GM19193 (cell line): ENCODE results near the gene TGFBR3.

Experiments used
- POLR2A ChIP-seq: IDR thresholded peaks from 4 replicates; pipeline ENCODE4 v1.6.1; 2011; ENCODE audit not compliant: insufficient read depth, insufficient read length; ENCODE audit errors: extremely low read depth

Gene TGFBR3

GRCh38 chr1:91745640-91746373 is 140.1 kb downstream of the TGFBR3 start:
- no peak for TF ChIP-seq POLR2A

GRCh38 chr1:91744953-91745639 is 140.9 kb downstream of the TGFBR3 start:
- TF ChIP-seq POLR2A: no peak

GRCh38 chr1:91742848-91743292 is 143.1 kb downstream of the TGFBR3 start:
- no peak for TF ChIP-seq POLR2A

DNA sequence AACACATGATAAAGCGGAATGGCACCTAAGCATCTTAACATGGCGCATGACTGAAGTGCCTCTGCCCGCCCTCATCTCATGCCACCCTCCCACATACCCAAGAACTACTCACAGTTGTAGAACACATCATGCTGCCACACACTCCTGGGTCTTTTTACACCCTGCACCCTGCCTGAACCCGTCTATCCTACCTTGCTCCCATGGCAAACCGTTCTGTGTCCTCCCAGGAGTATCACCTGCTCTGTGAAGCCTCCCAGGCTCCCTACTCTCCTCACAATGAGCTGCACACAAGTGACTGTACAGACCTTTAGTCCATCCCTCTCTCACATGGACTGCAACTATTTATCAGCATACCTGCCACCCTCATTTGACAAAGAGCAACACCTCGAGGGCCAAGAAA is 144.0 kb downstream of the TGFBR3 start:
- no peak for TF ChIP-seq POLR2A

GRCh38 chr1:91741301-91741700 is 144.7 kb downstream of the TGFBR3 start:
- TF ChIP-seq POLR2A: no peak

DNA sequence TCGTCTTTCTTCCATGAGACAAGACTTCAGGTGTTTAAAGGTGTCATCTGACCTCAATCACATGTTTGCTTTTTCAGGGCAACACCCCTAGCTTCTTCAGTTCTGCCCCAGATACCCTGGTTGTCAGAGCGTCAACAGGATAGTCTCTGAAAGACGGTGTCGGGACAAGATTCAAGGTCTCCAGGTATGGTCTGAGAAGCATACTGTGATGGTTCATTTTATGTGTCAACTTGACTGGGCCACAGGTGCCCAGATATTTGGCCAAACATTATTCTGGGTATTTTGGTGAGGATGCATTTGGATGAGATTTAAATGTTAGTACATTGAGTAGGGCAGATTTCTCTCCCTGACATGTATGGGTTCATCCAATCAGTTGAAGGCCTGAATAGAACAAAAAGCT is 148.3 kb downstream of the TGFBR3 start:
- no peak for TF ChIP-seq POLR2A

DNA sequence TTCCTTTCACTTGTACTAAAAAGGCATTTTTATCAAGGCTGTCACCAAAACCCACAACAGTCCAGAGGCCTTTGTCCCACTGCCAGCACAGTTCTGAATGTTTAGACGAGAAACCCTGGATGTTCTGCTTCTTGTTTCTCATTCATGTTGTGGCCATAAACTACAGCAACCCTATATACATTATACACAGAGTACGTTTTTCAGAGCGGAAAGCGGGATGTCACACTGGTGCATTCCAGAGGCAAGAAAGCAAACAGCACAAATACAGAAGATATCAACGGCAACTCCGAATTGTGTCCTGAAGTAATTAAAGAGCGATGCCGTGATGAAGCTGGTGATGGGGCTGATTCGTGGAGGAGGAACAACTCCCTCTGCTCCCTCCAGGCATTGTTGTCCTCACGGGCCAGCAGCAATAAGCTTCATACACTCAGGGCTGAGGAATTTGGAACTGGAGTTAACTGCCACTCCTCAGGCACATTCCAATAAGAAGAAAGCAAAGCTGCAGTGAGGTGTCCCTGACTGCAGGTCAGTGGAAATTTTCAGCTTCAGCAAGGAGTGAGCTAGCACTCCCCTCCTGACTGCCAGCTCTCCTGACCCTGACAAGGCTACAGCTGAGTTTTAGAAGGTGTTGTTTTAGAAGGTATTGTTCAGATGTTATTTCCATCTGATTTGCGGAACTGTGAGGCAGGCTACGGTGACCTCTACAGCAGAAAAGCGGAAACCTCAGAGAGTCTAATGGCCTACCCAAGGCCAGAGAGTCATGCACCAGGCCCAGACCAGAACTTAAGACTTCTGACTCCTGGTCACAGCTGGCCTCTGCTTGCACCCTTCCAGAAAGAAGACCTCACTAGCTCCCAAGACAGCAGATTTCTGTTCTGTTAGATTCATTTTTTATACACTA is 149.0 kb downstream of the TGFBR3 start:
- no peak for TF ChIP-seq POLR2A

DNA sequence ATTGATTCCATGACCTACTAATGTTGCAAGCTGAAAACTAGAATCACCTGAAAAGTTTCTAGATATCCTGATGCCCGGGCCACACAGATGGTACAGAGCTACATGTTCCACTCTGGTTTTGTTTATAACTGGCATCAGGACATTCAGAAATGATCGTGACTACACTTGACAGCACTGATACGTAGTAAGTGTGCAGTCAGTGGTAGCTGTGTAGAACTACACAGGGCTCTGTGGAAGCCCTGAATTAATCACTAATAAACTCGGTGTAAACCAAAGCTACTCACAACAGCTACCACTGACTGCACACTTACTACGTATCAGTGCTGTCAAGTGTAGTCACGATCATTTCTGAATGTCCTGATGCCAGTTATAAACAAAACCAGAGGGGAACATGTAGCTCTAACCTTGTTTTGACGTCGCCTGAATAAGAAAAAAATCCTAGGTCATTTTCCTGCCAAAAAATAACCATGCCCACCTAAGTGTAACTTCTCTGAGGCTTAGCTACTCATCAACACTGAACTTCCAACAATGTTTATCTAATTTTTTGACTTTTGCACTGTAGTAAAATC is 149.7 kb downstream of the TGFBR3 start:
- TF ChIP-seq POLR2A: no peak

DNA sequence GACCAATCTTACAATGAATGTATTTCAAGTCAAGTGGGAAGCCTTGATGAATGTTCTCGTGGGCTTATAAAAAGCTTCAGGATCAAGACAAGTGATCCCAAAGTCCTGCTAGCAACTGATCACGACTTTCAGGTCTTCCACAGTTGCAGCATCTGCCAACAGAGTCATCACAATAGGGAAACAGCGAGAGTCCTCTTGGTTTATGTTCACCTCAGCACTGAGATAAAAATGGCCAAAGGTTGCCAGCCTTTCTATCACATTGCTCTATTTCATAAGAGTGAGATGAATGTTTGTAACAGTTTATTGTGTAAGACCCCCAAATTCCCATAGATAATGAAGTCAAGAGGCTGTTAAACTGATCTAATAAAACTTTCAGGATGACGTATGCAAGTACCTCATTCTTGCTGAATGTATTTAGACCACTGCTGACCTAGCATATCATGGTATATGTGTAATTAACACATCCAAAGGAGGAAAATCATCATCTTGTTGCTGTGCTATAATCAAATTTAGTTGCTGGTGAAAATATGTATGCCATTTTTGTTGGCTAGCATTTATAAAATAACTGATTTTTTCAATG is 150.6 kb downstream of the TGFBR3 start:
- TF ChIP-seq POLR2A: no peak

DNA sequence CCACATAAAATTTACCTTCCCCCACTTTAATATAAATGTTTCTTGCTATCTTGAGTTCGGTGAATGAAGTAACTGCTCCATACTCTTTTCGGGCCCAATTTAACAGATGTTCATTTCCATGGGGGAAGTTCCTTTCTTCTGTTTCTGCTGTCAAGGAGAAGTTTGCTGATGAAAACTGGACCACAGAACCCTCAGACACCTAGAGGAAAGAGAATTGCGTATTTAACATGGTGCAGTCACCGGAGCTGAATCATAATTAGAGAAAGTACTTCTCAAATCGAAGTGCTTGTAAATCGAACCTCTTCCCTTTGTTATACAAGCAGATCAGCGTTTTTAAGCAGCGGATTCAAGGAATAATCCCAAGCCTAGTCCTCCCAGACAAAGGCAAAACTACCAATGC is 151.2 kb downstream of the TGFBR3 start:
- no peak for TF ChIP-seq POLR2A

DNA sequence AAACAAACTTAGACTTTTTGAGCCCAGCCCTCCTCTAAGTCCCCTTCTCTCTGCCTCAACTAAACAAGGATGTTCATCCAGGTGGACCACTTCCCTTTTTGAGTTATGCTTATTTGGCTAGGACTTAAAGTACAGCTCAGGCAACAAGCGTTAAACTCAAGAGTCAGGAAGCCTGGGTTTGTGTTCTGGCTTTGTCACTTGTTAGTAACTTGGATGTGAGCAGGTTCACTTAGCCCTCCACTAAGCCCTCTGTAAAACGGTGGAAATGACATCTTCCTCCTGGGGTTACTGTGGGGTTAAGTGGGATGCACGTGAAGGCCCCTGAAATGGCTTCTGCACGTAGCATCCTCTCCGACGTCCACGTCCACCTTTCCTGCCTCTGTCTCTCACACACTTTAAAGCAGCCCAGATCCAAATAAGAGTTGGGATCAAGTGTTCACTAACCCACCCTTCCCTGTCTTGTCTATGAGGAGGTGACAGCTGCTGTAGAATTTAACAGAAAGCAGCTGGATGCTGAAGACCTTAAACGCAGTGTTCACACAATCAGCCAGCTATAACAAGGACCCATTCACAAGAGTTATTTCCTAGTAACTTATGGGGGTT is 152.7 kb downstream of the TGFBR3 start:
- TF ChIP-seq POLR2A: no peak

GRCh38 chr1:91732291-91733107 is 153.5 kb downstream of the TGFBR3 start:
- no peak for TF ChIP-seq POLR2A

- no peak for TF ChIP-seq POLR2A
Measured at GRCh38 chr1:91731815-91732214, 154.1 kb downstream of the TGFBR3 start.

- TF ChIP-seq POLR2A: no peak
Measured at GRCh38 chr1:91730801-91731732, 154.9 kb downstream of the TGFBR3 start.
